Choroid plexus epithelial cell (primary cell): Measurements from ENCODE around the gene F7.
"Not testable (repeated sequence)": the region's sequence is repeated elsewhere in the genome, so short reads cannot be mapped to it uniquely, and the experiment has no call there.

Source experiments
- DNase-seq: peaks from one replicate; pipeline ENCODE4 v3.0.0-alpha.2; 2010; ENCODE audit warnings: low read depth
- H3K4me3 ChIP-seq: 2 replicates; pipeline ENCODE4 v1.5.1; 2011; ENCODE audit warnings: low read depth, mild to moderate bottlenecking, control low read depth, low read length, moderate library complexity
- CTCF ChIP-seq: conservative IDR thresholded peaks from 2 replicates; pipeline ENCODE4 v1.5.1; 2011; ENCODE audit warnings: low read depth, mild to moderate bottlenecking, control low read depth, inconsistent platforms, low read length, moderate library complexity

F7 gene

GRCh38 chr13:113096745-113097305 is 8.8 kb upstream of the F7 start:
- no peak overlapping the region for H3K4me3 ChIP-seq
- no peak for TF ChIP-seq CTCF
- no peak for DNase-seq

- H3K4me3 ChIP-seq = no peak overlapping the region
- TF ChIP-seq CTCF = no peak
- no peak for DNase-seq
Measured at GRCh38 chr13:113097651-113098050, 7.9 kb upstream of the F7 start.

- peak; percentile 52 for DNase-seq
- peak; percentile 14 for TF ChIP-seq CTCF
- no peak overlapping the region for H3K4me3 ChIP-seq
Measured at GRCh38 chr13:113098162-113098732, 7.3 kb upstream of the F7 start.

GRCh38 chr13:113099142-113099541 is 6.4 kb upstream of the F7 start:
- TF ChIP-seq CTCF = no peak
- DNase-seq = no peak
- H3K4me3 ChIP-seq = no peak overlapping the region

GRCh38 chr13:113102302-113102701 is 3.3 kb upstream of the F7 start:
- not testable (repeated sequence) for DNase-seq, H3K4me3 ChIP-seq

- TF ChIP-seq CTCF = no peak
- H3K4me3 ChIP-seq = no peak overlapping the region
- DNase-seq = no peak
Measured at GRCh38 chr13:113102727-113103126, 2.9 kb upstream of the F7 start.

GRCh38 chr13:113103646-113104045 is 1.9 kb upstream of the F7 start:
- TF ChIP-seq CTCF = no peak
- no peak for DNase-seq

More at GRCh38 chr13:113103646-113104045, 1.9 kb upstream of the F7 start:
- no peak overlapping the region for H3K4me3 ChIP-seq
